T-helper 2 cell (primary cell): Measurements from ENCODE around the gene CCNI2.
"Not testable (repeated sequence)": the region's sequence is repeated elsewhere in the genome, so short reads cannot be mapped to it uniquely, and the experiment has no call there.

ENCODE experiments used
- DNase-seq, 5 experiments: peaks; one replicate each; pipeline versions ENCODE4 v3.0.0 to v3.0.0-alpha.2; 2012 to 2022

CCNI2 gene

DNA sequence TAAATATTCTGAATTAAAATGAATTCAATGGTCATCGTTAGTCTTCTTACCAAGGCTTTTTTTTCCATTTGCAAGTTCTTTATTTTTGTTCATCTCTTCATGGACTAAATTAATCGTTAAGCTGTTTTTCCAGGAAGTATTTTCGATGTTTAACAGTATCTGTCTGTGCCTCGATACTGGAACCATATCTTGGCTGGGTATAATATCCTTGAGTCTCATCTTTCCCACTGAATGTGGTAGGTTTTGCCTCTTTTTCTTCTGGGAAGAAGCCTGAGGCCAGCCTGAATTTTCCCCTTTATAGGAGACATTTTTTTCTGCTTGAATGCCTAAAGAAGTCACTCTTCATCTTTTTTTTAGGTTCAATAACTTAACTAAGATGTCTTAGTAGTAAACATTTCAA, 33.8 kb downstream of the CCNI2 start:
- DNase-seq, result no peak

DNA sequence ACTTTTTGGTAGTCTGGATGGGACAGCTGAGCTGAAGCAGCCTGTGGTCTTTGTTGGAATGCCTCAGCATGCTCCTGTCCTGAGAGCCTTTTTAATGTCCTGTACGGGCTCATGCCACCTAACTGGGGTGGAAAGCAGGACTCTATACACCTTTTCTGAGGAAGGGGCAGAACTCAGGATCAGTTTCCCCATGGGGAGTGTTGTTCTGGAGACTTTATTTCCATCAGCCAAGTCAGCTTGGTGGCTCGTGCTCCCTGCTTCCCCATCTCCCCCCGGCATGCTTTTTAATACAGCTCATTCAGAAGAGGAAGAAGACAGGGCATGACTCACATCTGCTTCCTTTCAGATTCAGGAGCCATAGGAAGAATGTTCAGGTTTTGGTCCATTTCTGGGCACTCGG, 34.9 kb downstream of the CCNI2 start:
- no peak for DNase-seq

DNA sequence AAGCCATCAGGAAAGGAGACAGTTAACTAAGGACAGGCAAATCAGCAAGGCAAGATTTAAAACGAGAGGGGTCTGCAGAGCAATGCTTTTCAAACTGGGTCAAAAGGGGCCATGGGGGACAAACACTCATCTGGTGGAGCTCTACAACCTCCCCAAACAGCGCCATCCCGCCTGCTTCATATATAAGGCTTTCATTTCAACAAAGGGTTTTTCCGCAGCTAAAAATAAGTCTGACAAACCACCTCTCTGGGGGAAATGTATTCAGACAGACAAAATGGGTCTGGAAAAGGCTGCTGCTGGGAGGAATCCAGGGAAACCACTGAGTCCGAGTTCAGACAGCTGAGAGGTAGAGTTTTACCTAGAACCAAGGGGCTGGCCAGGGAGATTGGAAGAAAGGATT, 38.1 kb downstream of the CCNI2 start:
- no peak for DNase-seq

DNA sequence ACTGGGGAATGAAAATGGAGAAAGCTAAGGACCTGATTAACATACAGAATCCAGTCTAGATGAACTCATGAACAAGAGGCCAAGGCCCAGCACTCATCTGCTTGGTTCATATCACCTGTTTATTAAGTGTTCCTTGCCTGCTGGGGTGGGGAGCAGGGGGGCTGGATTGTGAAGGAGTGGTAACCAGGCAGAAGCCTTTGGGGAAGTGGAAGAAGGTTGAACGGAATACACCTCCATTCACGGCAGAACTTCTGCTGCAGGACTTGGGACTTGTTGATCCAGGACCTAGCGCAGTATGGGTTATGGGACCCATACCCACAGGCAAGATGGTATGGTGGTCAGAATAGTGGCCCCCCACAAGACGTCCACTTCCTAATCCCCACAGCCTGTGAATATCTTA, 38.6 kb downstream of the CCNI2 start:
- no peak for DNase-seq

DNA sequence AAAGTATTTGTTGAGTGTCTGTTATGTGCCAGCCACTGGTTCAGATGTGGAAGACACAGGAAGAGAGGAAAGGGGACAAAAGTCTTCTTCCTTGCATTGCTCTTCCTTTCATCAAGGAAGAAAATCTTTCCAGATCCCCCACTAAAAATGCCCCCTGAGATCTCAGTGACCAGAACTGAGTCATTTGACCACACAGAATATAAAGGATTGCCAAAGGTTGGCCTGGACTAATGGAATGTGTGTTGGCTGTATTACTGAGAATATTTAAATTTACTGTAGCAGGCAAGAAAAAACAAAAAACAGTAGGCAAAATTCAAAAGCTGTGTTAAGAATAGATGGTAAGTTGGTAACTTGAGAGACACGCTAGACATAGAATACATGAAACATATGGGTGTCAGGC, 39.9 kb downstream of the CCNI2 start:
- DNase-seq, result no peak

DNA sequence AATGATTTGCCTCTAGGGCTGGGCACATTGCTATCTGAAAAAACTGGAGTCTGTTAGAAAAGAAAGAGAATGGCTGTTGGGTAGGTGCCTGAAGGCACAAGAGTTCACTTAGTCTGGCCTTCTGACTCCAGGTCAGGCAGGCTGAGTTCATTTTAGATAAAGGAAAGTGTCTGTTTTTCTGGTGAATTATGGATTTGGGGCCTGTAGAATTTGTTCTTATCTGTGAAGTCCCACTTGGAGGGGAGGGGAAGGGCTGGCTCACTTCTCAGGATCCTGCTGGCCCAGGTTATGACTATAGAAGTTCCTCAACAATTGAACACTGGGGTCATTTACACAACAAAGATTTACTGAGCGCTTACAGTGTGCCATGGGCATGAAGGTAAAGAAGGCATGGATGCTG, 41.3 kb downstream of the CCNI2 start:
- DNase-seq, result no peak

DNA sequence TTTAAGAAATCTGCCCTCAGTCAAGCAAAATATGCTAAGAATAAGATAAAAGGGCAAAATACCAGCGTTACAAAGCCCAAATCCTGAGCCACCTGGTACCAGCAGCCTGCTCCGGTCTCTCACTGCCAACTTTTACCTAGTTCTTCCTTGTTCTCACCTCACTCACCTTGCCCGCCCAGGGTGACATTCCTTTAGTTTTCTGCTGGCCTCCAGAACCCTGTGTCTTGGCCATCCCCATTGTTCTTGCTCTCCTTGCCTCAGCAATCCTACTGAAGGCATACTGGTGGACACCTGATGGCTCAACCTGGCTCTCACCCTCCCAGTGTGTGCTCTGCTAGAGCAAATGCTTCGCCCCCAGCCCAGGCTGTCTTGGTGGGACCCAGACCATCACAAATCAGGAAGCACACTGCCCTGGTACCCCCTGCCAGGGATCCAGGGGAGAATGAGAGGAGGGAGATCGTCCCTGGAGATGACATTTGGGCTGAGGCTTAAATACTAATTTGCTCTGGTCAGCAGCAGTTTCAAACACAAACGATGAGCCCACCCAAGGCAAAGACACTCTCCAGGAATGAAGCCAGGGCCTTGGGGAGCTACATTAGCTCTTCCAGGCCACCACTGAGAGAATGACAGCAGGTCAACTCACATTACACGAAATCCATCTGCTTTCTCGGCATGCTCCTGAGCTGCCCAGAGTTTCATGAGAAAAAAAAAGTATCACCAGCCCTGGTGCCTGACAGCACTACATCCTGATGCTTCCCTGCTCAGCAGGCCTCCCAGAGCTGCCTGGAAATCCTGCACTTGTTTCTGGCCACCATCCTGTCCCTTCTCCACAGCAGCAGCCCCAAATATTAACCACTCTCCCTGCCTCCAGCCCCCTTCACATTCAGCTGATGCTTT, 42.0 kb downstream of the CCNI2 start:
- no peak for DNase-seq

DNA sequence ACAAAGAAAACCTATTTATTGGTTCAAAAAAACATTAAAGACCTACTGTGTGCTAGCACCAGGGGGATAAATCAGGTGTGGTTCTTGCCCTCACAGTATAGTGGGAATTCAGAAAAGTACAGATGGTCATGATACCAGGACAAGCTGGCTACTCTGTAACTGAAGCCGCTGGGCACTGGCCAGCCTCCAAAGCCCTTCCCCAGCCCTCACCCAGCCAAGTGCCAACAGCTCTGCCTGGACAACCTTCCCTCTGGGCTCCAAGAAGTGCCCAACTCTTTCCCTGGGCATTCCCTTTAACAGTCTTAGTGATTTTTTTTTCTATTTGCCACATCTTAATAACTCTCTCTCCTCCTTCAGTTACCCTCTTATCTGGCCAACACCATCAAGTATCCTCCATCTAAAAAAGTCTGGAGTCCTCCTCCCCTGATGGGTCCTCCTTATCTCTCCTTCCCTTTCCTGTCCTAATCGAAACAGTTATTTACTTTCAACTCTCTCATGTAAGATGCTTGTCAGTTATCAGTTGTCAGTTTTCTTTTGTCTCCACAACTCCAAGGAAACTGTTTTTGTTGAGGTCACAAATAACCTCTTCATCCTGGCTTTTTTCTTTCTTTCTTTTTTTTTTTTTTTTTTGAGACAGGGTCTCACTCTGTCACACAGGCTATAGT, 43.1 kb downstream of the CCNI2 start:
- no peak for DNase-seq

DNA sequence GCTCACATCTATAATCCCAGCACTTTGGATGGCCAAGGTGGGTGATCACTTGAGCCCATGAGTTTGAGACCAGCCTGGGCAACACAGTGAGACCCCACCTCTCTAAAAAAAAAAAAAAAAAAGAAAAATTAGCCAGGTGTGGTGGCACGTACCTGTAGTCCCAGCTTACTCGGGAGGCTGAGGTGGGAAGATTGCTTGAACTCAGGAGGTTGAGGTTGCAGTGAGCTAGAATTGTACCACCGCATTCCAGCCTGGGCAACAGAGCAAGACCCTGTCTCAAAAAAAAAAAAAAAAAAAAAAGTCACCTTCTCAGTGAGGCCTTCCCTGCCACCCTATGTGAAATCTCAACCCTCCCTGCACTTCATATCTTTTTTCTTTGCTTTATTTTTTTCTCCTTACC, 43.8 kb downstream of the CCNI2 start:
- no peak for DNase-seq

DNA sequence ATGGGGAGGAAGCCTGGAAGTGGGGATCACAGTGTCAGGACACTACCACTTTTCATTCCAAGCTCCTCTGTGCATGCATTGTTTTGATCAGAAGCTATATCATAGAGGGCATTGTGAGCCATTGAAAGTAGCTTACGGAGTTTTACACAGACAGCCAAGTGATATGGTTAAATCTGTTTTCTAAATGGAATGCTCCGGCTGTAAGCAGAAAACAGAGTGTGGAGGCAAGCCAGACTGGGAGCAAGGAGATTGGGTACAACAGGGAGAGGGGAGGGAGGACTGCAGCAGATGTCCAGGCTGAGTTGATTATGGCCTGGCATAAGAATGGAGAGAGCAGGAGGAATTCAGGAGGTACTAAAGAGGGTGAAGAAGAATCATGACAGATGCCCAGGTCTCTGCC, 50.4 kb downstream of the CCNI2 start:
- no peak for DNase-seq

DNA sequence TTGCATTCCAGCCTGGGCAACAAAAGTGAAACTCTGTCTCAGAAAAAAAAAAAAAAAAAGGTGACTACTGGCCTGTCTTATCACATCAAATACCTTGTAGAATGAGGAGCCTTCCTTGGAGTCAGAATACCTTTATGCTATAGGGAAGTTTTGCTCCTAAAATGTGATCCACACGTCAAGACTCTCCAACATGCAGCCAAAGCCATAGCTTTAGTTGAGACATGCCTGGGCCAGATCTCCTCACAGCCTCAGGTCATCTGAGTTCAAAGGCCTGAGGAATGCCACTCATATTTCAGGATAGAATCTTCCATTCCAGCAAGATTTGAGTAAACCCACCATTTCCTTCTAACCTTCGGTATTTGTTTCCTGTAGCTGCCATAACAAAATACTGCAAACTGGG, 52.2 kb downstream of the CCNI2 start:
- DNase-seq, result no peak

DNA sequence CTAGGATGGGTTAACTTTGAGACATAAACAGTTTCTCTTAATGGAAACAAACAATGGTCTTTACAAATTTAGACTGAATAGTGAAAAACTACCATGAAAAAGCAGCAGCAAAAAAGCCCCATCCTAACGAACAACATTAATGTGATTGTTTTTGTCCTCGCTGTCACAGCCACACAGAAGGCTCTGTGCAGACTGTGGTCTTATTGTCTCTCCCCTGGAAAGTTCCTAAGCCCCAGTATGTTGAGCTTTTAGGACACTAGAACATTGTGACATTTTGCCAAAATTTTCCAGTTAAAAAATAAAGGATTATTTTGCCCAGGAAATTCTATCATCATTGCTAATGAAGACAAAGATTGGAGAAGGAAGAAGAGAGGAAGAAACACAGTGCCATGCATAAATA, 53.3 kb downstream of the CCNI2 start:
- no peak for DNase-seq

DNA sequence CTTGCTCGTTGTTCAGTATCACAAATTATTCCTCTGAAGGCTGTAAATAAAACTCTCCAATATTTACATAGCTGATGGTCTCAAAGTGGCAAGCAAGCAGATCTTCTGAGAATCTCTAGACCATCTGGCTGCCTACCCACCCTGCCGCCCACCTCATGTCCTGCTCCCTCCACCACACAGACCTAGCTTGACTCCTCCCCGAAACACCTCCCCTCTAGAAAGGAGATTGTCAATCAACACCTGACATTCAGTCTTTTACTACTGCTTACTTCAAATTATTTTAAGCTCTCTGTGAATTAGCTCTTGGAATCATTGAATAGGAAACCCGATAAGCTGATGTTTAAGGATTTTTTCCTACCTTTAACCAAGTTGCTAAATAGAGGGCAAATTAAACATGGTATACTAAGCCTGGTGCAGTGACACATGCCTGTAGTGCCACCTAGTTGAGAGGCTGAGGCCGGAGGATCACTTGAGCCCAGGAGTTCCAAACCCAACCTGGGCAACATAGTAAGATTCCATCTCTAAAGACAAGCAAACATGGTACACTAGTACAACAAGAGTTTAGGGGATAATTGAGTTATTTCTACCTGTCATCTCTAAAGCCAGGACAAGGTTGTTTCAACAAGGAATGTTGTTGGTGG, 54.9 kb downstream of the CCNI2 start:
- DNase-seq, result no peak

DNA sequence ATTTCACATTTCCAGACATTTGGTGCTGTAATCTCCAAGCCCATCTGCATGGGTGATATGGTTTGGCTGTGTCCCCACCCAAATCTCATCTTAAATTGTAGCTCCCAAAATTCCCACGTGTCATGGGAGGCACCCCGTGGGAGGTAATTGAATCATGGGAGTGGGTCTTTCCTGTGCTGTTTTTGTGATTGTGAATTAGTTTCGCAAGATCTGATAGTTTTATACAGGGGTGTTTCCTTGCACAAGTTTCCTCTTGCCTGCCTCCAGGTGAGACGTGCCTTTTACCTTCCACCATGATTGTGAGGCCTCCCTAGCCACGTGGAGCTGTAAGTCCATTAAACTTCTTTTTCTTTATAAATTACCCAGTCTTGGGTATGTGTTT, 55.5 kb downstream of the CCNI2 start:
- not testable (repeated sequence) for DNase-seq
